GM18861 (cell line): ENCODE data around the gene PAM16.

Experiments
- ATAC-seq: cut with Tn5 transposase; IDR thresholded peaks from one replicate; pipeline ENCODE4 v1.9.1; 2021; ENCODE audit not compliant: unreplicated experiment

Gene PAM16

DNA sequence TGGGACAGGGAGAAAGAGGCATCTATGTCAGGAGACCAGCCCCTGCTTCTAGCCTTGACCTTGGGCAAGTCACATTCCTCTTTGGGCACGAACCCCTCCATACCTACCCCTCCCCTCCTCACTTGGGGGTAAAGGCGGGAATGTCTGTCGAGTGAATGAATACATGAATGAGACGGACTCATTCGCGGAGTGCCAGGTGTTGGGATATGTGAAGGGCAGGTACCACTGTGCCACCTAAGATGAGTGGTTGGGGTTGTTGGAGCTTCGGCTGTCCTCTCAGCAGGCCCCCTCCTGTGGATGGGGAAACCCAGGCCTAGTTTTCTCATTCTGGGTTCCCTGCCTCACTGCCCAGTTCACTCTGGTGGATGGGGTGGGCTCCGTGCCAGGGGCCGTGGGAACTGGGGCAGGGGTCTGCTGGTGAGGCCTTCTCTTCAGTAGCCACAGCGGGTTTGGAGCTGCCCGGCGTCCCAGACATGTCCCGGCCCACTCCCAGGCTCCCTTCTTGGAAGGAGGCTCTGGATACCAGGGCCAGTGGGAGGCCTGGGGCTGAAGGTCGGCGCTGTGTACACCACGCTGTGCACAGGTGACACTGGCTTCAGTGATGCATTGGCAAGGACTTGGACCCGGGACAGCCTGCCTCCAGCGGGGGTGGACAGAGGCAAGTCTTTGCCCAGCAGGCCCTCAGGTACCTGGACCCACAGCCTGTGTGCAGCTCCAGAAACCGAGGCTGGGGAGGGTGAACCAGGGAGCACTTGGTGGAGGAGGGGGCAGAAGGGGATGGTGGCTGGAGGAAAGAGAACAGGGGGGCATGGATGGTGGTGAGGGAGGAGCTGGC lies 29.6 kb downstream of the PAM16 start:
- no peak for ATAC-seq

GRCh38 chr16:4320571-4321137 lies 30.5 kb downstream of the PAM16 start:
- no peak for ATAC-seq

DNA sequence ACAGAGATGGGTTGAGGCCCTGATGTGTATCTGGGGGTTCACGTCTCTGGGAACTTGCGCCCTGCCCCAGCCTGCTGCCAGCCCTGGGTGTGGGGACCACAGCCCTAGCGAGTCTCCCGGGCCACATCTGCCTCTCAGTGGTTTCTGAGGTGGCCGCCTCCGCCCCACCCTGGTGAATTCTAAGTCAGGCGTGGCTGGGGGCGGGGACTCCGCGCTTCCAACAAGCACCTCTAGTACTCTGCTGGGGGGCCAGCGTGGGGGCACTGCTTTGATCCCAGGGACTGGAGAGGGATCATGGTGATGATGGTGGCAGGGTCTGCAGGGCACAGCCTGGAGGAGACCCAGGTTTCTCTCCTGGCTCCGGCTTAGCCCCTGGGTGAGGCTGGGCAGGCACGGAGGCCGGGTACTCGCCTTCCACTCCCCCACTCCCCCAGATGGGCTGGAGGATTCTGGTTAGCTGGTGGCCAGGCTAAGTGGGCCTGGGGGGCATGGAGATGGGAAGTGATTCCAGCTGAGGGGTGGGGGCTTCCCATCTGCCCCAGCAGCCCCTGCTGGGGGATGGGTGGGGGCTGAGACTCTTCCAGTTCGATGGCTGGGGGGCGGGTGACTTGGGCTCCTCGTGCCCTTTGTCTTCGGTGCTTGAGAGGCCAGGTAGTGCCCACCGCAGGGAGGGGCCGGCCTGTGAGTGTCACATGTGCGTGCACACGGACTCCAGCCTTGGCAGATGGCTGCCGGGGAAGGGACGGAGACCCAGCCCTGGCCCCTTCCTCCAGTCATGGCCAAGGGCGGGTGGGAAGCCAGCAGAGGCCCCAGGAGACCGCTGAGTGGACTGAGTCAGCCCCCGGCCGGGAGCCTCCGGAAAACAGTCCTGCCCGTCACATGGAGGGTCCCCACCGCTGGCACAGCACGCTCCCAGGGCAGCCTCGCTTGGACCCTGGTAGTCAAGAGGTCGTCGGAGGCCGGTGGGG lies 31.4 kb downstream of the PAM16 start:
- no peak for ATAC-seq

DNA sequence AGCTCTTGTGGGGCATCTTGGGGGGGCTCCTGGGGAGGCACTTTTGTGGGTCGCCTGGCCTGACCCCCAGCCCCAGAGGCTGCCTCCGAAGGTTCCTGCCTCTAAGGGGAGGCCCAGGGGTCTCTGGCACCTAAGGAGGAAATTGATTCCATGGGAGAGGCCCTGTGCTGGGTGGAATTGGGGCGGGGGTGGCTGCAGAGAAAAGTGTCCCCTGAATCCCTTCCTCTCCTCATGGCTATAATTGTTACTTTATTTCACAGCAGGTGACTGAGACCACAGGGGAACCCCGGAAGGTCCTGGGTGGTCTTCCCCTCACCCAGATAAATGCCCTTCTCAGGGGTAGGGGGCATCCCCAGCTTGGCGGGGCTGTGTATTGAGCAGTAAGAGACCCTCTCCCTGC lies 32.2 kb downstream of the PAM16 start:
- no peak for ATAC-seq

- no peak for ATAC-seq
Measured at GRCh38 chr16:4318451-4318910, 32.6 kb downstream of the PAM16 start.

- no peak for ATAC-seq
Measured at GRCh38 chr16:4317532-4318450, 33.3 kb downstream of the PAM16 start.

GRCh38 chr16:4316864-4317531 lies 34.1 kb downstream of the PAM16 start:
- ATAC-seq = no peak

GRCh38 chr16:4316108-4316863 lies 34.8 kb downstream of the PAM16 start:
- no peak for ATAC-seq

DNA sequence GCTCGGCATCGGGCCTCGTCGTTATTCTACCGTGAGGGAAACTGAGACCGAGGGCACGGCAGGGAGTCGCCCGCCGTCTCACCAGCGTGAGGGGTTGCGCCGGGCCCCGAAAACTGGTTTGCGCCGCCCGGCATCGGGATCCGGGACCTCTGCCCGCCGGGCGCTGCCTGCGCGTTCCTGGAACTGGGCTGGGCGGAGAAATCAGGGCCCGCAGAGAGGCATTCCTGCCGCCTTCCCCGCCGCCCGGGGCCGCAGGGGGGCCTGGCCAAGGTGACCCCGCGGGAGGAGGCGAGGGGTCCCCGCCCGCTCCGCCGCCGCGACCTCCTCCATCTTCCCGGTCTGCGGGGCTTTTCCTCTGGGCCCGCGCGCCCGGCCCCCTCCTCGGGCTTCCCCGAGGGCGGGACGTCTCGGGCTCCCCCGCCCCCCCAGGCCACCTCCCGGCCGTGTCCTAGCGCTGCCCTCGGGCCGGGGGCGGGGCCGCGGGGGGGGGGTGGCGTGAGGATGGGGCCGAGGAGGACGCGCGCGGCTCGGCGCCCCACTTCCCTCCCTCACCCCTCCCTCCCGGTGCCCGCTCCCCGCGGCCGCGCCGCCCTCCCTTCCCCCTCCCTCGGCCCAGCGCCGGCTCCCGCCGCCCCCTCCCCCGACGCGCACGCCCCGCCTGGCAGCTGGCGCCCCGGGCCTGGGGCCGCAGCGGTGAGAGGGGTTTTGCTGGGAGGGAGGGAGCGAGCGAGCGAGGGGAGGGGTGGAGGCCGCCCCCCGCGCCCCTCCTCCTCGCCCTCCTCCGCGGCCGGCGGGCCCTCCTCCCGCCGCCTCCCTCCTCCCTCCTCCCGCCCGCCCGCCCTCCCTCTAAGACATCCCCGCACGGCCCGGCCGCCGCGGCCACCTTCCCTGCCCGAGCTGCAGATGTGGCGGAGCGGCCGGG lies 35.7 kb downstream of the PAM16 start, which contains the start of gene GLIS2:
TSS of gene GLIS2 (plus strand) at position 882 of the 922 bp plus-strand sequence. CDS start 16,214 bp downstream, outside the sequence.
- no peak for ATAC-seq

DNA sequence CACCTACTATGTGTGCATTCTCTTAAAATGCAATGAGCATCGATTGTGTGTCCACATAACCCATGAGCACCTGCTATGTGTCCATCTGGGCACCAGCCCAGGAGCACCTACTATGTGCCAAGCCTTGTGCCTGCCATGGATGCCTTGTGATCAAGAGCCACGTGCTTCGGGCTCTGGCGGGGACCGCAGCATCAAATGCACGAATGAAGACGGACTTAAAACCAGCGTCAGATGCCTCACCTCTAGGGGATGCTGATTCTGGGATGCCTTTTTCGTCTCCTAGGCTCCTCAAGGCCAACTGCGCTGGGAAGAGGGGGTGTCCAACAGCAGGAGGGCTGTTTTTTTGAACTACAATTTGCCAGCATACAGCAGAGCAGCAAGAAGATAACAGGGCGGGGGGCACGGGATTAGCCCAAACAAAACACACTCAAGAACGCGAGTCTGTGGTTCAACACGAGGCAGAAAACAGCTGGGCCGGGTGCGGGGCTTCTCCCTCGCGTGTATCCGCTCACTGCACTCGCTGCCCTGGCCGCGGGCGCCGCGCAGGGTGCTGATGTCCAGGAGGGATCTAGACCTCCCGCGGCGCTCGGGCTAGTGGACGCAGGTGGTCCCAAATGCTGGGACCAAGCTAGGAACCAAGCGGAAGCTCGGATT lies 36.5 kb downstream of the PAM16 start:
- no peak for ATAC-seq

- ATAC-seq = peak; percentile 30
Measured at GRCh38 chr16:4313563-4314531, 37.3 kb downstream of the PAM16 start.

DNA sequence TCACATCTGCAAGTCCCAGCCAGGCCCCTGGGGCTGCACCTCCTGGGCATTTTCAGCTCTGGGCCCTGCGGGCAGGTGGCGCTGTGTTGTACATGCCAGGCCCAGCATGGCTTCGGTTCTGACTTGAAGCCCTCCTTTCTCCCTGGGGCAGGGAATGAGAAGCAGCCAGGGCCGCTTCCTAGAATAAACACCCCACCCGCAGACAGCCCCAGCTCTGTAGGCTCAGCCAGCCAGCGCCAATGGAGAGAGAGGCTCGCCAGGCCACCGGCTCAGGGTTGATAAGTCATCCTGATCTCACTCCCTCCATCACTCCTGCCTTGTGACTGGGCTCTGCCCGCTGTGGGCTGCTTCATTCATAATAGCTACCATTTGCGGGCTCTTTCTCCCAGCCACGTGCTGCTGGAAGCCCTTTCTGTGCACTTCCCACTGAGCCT lies 41.3 kb downstream of the PAM16 start:
- ATAC-seq = no peak

GRCh38 chr16:4309102-4309832 lies 41.9 kb downstream of the PAM16 start:
- ATAC-seq = no peak

- peak; percentile 89 for ATAC-seq
Measured at GRCh38 chr16:4307215-4308037, 43.7 kb downstream of the PAM16 start.
